ENCODE results near the gene BCL2L11. TPM values are rescaled to one million over a fixed set of nuclear protein-coding genes. Genes with fewer than 3 reads are reported as not detected.

BCL2L11 gene
- total and polyA plus RNA-seq, 2 experiments from 2014 or later = 10.6 to 22.5 TPM

GRCh38 chr2:111210036-111210435, 89.3 kb downstream of the BCL2L11 start (continued):
- TF ChIP-seq, protein P1, sequence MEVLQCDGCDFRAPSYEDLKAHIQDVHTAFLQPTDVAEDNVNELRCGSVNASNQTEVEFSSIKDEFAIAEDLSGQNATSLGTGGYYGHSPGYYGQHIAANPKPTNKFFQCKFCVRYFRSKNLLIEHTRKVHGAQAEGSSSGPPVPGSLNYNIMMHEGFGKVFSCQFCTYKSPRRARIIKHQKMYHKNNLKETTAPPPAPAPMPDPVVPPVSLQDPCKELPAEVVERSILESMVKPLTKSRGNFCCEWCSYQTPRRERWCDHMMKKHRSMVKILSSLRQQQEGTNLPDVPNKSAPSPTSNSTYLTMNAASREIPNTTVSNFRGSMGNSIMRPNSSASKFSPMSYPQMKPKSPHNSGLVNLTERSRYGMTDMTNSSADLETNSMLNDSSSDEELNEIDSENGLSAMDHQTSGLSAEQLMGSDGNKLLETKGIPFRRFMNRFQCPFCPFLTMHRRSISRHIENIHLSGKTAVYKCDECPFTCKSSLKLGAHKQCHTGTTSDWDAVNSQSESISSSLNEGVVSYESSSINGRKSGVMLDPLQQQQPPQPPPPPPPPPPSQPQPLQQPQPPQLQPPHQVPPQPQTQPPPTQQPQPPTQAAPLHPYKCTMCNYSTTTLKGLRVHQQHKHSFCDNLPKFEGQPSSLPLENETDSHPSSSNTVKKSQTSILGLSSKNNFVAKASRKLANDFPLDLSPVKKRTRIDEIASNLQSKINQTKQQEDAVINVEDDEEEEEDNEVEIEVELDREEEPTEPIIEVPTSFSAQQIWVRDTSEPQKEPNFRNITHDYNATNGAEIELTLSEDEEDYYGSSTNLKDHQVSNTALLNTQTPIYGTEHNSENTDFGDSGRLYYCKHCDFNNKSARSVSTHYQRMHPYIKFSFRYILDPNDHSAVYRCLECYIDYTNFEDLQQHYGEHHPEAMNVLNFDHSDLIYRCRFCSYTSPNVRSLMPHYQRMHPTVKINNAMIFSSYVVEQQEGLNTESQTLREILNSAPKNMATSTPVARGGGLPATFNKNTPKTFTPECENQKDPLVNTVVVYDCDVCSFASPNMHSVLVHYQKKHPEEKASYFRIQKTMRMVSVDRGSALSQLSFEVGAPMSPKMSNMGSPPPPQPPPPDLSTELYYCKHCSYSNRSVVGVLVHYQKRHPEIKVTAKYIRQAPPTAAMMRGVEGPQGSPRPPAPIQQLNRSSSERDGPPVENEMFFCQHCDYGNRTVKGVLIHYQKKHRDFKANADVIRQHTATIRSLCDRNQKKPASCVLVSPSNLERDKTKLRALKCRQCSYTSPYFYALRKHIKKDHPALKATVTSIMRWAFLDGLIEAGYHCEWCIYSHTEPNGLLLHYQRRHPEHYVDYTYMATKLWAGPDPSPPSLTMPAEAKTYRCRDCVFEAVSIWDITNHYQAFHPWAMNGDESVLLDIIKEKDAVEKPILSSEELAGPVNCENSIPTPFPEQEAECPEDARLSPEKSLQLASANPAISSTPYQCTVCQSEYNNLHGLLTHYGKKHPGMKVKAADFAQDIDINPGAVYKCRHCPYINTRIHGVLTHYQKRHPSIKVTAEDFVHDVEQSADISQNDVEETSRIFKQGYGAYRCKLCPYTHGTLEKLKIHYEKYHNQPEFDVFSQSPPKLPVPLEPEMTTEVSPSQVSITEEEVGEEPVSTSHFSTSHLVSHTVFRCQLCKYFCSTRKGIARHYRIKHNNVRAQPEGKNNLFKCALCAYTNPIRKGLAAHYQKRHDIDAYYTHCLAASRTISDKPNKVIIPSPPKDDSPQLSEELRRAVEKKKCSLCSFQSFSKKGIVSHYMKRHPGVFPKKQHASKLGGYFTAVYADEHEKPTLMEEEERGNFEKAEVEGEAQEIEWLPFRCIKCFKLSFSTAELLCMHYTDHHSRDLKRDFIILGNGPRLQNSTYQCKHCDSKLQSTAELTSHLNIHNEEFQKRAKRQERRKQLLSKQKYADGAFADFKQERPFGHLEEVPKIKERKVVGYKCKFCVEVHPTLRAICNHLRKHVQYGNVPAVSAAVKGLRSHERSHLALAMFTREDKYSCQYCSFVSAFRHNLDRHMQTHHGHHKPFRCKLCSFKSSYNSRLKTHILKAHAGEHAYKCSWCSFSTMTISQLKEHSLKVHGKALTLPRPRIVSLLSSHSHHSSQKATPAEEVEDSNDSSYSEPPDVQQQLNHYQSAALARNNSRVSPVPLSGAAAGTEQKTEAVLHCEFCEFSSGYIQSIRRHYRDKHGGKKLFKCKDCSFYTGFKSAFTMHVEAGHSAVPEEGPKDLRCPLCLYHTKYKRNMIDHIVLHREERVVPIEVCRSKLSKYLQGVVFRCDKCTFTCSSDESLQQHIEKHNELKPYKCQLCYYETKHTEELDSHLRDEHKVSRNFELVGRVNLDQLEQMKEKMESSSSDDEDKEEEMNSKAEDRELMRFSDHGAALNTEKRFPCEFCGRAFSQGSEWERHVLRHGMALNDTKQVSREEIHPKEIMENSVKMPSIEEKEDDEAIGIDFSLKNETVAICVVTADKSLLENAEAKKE (CRISPR knock-in tag; IDR thresholded peaks at IDR 0.05) = no peak
- TF ChIP-seq STAT1 (IDR thresholded peaks at IDR 0.05; ENCODE audit: unreplicated experiment) = no peak
- no peak for TF ChIP-seq ZNF331 (CRISPR knock-in tag; IDR thresholded peaks at IDR 0.05; ENCODE audit: low read depth)
- no peak for TF ChIP-seq POLR2AphosphoS5 (IDR thresholded peaks at IDR 0.05; ENCODE audit: low read depth)
- no peak for TF ChIP-seq JUNB (IDR thresholded peaks at IDR 0.05; ENCODE audit: unreplicated experiment)
- no peak for TF ChIP-seq NANOG (IDR thresholded peaks at IDR 0.05; ENCODE audit: borderline replicate concordance)

DNA sequence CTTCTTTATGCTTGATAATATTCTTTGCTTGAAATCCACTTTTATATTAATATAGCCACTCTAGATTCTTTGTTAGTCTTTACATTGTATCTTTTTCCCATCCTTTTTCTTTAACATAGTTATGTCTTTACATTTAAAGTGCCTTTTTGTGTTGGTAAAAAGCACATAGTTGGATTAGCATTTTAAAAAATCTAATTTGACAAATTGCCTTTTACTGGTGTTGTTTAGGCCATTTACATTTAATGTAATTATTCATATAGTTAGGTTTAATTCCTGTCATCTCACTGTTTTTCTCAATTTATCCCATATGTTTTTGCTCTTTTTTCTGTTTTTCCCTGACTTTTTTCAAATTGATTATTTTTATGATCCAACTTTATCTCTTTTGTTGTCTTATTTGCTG, 93.2 kb downstream of the BCL2L11 start:
- Histone ChIP-seq H3K9me2 (ENCODE audit: insufficient read depth) (no peaks in the 10 kb centered on the region), H3K79me2 (replicated peaks; ENCODE audit: insufficient read depth) (no peaks in the 10 kb centered on the region), H3K4me1 (ENCODE audit: insufficient read depth) (no peaks in the 10 kb centered on the region), H3K4me3 (no peak overlapping the region), H3K27me3 (ENCODE audit: insufficient read depth) (no peaks in the 10 kb centered on the region), H4K20me1 (replicated peaks; ENCODE audit: insufficient read depth) (no peaks in the 10 kb centered on the region), H3F3A (replicated peaks; ENCODE audit: low read depth) (no peaks in the 10 kb centered on the region), H3K36me3 (ENCODE audit: insufficient read depth) (no peaks in the 10 kb centered on the region; the same call in 1 of the 2 replicates), H3K4me2 (no peak overlapping the region), H2AFZ (no peak overlapping the region), H3K27ac (ENCODE audit: low read depth) (no peak overlapping the region)
- peaks cover 37% of the 10 kb centered on the region for H3K9me3 Mint-ChIP-seq
- peaks cover 1% of the 10 kb centered on the region for H3K27me3 Mint-ChIP-seq (ENCODE audit: insufficient read depth, low read depth, poor library complexity)
- H3K4me1 Mint-ChIP-seq = peaks cover 2% of the 10 kb centered on the region; the same call in 1 of the 3 replicates
- no peak overlapping the region for H3K4me3 Mint-ChIP-seq
- H3K27ac Mint-ChIP-seq = no peak overlapping the region
- DNase-seq (ENCODE audit: low spot score) (no peak), ATAC-seq (no peak)
- peaks cover 13% of the 10 kb centered on the region; the same call in 2 of the 3 replicates for H3K36me3 Mint-ChIP-seq (ENCODE audit: low read depth)
- TF ChIP-seq CREB1 (CRISPR knock-in tag; IDR thresholded peaks at IDR 0.05; ENCODE audit: low read depth) = no peak
- TF ChIP-seq ZNF331 (CRISPR knock-in tag; IDR thresholded peaks at IDR 0.05; ENCODE audit: low read depth) = no peak
- TF ChIP-seq ETS1 (IDR thresholded peaks at IDR 0.05) = no peak
- no peak for TF ChIP-seq JUNB (IDR thresholded peaks at IDR 0.05; ENCODE audit: unreplicated experiment)
- TF ChIP-seq EZH2 (IDR thresholded peaks at IDR 0.05; ENCODE audit: low read depth, unreplicated experiment) = no peak
- no peak for TF ChIP-seq STAT1 (IDR thresholded peaks at IDR 0.05; ENCODE audit: unreplicated experiment)
- no peak for TF ChIP-seq POLR2AphosphoS5 (IDR thresholded peaks at IDR 0.05; ENCODE audit: low read depth)
- TF ChIP-seq, protein P1 (CRISPR knock-in tag; IDR thresholded peaks at IDR 0.05) = no peak
